ENCODE results near the gene MED4. TPM values are rescaled to one million over a fixed set of nuclear protein-coding genes. Genes with fewer than 3 reads are reported as not detected.

MED4 gene
- total RNA-seq, 4 donors from 2014 or later, result 32.8 to 36.8 (median 34.5) TPM

GRCh38 chr13:48054601-48055000 lies 40.3 kb downstream of the MED4 start:
- H3K9me3 ChIP-seq, result no peaks in the 10 kb centered on the region
- no peak overlapping the region for H3K4me3 ChIP-seq (replicated peaks in 1 of 3)
- peaks cover 0 to 3% of the 10 kb centered on the region in 2 donors for H3K36me3 ChIP-seq
- no peak for DNase-seq
- no peak for TF ChIP-seq POLR2A (IDR thresholded peaks at IDR 0.05)
- TF ChIP-seq, protein P1, sequence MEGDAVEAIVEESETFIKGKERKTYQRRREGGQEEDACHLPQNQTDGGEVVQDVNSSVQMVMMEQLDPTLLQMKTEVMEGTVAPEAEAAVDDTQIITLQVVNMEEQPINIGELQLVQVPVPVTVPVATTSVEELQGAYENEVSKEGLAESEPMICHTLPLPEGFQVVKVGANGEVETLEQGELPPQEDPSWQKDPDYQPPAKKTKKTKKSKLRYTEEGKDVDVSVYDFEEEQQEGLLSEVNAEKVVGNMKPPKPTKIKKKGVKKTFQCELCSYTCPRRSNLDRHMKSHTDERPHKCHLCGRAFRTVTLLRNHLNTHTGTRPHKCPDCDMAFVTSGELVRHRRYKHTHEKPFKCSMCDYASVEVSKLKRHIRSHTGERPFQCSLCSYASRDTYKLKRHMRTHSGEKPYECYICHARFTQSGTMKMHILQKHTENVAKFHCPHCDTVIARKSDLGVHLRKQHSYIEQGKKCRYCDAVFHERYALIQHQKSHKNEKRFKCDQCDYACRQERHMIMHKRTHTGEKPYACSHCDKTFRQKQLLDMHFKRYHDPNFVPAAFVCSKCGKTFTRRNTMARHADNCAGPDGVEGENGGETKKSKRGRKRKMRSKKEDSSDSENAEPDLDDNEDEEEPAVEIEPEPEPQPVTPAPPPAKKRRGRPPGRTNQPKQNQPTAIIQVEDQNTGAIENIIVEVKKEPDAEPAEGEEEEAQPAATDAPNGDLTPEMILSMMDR (IDR thresholded peaks at IDR 0.05), result no peak
- H3K4me1 ChIP-seq, result no peaks in the 10 kb centered on the region
- intact Hi-C loops (cut with DNase I), result no loop called here
- WGBS, 2 donors, result 94 to 97% methylated on average over 6 of the region's 6 CpGs
- H3K27ac ChIP-seq, result no peak overlapping the region
- H3K27me3 ChIP-seq, result no peaks in the 10 kb centered on the region

DNA sequence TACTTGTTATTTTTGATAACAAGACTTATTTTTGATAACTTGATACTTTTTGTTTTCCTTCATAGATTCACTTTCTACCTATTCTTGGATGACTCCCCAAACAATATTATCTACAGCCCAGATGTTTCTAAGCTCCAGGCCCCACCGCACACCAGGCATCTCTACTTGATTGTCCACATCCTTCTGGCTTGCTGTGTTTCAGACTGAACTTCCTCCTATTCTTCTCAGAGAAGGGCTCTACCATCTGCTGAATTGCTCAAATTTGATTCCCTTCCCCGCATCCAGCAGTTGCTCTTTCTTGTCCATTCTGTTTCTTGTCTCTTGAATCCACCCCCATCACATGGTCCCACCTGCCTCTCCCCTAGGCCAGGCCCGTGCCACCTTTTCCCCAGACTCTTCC lies 44.4 kb downstream of the MED4 start:
- no peak for DNase-seq
- no peak for TF ChIP-seq POLR2A (IDR thresholded peaks at IDR 0.05)
- TF ChIP-seq, protein P1 (IDR thresholded peaks at IDR 0.05), result no peak
- H3K36me3 ChIP-seq, result peaks cover 0 to 3% of the 10 kb centered on the region in 2 donors
- H3K27ac ChIP-seq, result no peak overlapping the region
- intact Hi-C loops (cut with DNase I), result no loop called here
- H3K4me3 ChIP-seq (replicated peaks in 1 of 3), result no peak overlapping the region
- H3K4me1 ChIP-seq, result peaks cover 9 to 12% of the 10 kb centered on the region in 2 donors
- no peaks in the 10 kb centered on the region for H3K27me3 ChIP-seq
- no peaks in the 10 kb centered on the region for H3K9me3 ChIP-seq
- 87 to 95% methylated on average over 3 of the region's 3 CpGs for WGBS, 2 donors

- Histone ChIP-seq H3K4me3 (replicated peaks in 1 of 3) (no peak overlapping the region), H3K27me3 (no peaks in the 10 kb centered on the region), H3K9me3 (no peaks in the 10 kb centered on the region), H3K27ac (no peak overlapping the region), H3K36me3 (peaks cover 0 to 3% of the 10 kb centered on the region in 2 donors), H3K4me1 (peaks cover 6 to 8% of the 10 kb centered on the region in 2 donors)
- DNase-seq, result no peak
- intact Hi-C loops (cut with DNase I), result no loop called here
- TF ChIP-seq, protein P1 (IDR thresholded peaks at IDR 0.05), result no peak
- TF ChIP-seq POLR2A (IDR thresholded peaks at IDR 0.05), result no peak
Observed at GRCh38 chr13:48043789-48044503, 51.0 kb downstream of the MED4 start.

- Histone ChIP-seq H3K36me3 (peaks cover 0 to 3% of the 10 kb centered on the region in 2 donors), H3K9me3 (no peaks in the 10 kb centered on the region), H3K4me1 (peaks cover under 1 to 5% of the 10 kb centered on the region in 2 donors), H3K4me3 (replicated peaks in 1 of 3) (no peak overlapping the region), H3K27me3 (no peaks in the 10 kb centered on the region), H3K27ac (no peak overlapping the region)
- intact Hi-C loops (cut with DNase I), result no loop called here
- no peak for TF ChIP-seq POLR2A (IDR thresholded peaks at IDR 0.05)
- TF ChIP-seq, protein P1 (IDR thresholded peaks at IDR 0.05), result no peak
- 99% methylated on average over 2 of the region's 2 CpGs for WGBS, 2 donors
- no peak for DNase-seq
Observed at GRCh38 chr13:48042894-48043293, 52.0 kb downstream of the MED4 start.

DNA sequence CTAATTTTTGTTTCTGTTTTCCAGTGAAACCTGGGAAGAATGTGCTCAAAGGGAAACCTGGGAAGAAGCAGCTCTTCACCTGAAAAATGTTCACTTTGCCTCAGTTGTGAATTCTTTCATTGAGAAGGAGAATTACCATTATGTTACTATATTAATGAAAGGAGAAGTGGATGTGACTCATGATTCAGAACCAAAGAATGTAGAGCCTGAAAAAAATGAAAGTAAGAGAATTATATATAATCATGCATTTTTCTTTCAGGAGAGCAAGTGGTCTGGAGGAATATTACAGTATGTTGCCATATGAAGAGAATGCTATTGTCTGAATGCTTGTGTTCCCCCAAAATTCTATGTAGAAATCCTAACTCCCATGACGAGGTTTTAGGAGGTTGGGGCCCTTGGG lies 54.0 kb downstream of the MED4 start:
- WGBS, 2 donors, result 92 to 94% methylated on average over 1 of the region's 1 CpG
- TF ChIP-seq, protein P1 (IDR thresholded peaks at IDR 0.05), result no peak
- no peak for TF ChIP-seq POLR2A (IDR thresholded peaks at IDR 0.05)

More for the DNA sequence above, 54.0 kb downstream of the MED4 start:
- intact Hi-C loops (cut with DNase I), result no loop called here
- no peak overlapping the region for H3K4me3 ChIP-seq (replicated peaks in 1 of 3)
- no peak for DNase-seq
- H3K27me3 ChIP-seq, result no peaks in the 10 kb centered on the region
- H3K27ac ChIP-seq, result no peak overlapping the region
- peaks cover 6 to 11% of the 10 kb centered on the region in 2 donors for H3K4me1 ChIP-seq
- H3K36me3 ChIP-seq, result peaks cover 0 to 3% of the 10 kb centered on the region in 2 donors
- no peaks in the 10 kb centered on the region for H3K9me3 ChIP-seq

All from thyroid gland (tissue), 4 donors.